Effector memory CD8-positive, alpha-beta T cell (primary cell): ENCODE measurements around the gene NYAP1.

Source experiments
- ATAC-seq: fragments of 150-1000 bp; cut with Tn5 transposase; replicated peaks from 2 replicates; pipeline ENCODE4 v1.10.0; 2021; ENCODE audit warnings: mild to moderate bottlenecking, moderate library complexity
- DNase-seq, 3 experiments: peaks; one replicate each; pipeline ENCODE4 v3.0.0; 2021
- H3K27ac Mint-ChIP-seq, 2 donors: one replicate each; pipeline ENCODE4 v1.8.0; 2022; ENCODE audit warnings: mild to moderate bottlenecking in 2 of 2, mixed read lengths in 2 of 2, moderate library complexity in 2 of 2
- H3K27me3 Mint-ChIP-seq, 2 donors: one replicate each; pipeline ENCODE4 v1.8.0; 2022; ENCODE audit warnings: mixed read lengths in 2 of 2
- H3K36me3 Mint-ChIP-seq: one replicate; pipeline ENCODE4 v1.8.0; 2022; ENCODE audit warnings: mild to moderate bottlenecking, moderate library complexity, mixed read lengths; ENCODE audit not compliant: insufficient read depth
- H3K4me1 Mint-ChIP-seq, 2 donors: one replicate each; pipeline ENCODE4 v1.8.0; 2022; ENCODE audit warnings: low read depth in 2 of 2, mixed read lengths in 2 of 2
- H3K4me3 Mint-ChIP-seq, 2 donors: one replicate each; pipeline ENCODE4 v1.8.0; 2022; ENCODE audit warnings: mild to moderate bottlenecking in 2 of 2, mixed read lengths in 2 of 2, moderate library complexity in 2 of 2
- H3K9me3 Mint-ChIP-seq, 2 donors: one replicate each; pipeline ENCODE4 v1.8.0; 2022; ENCODE audit warnings: mixed read lengths in 2 of 2

NYAP1 gene

GRCh38 chr7:100467638-100468373, 15.9 kb upstream of the NYAP1 start:
- DNase-seq (no peak), ATAC-seq (no peak)
- no peaks in the 10 kb centered on the region for H3K9me3 Mint-ChIP-seq
- H3K27me3 Mint-ChIP-seq, result no peaks in the 10 kb centered on the region
- peaks cover 47% of the 10 kb centered on the region for H3K36me3 Mint-ChIP-seq
- peaks cover 8 to 14% of the 10 kb centered on the region in 2 donors for H3K4me1 Mint-ChIP-seq
- no peak overlapping the region for H3K4me3 Mint-ChIP-seq
- H3K27ac Mint-ChIP-seq, result peak overlapping the region; percentile 26 to 76

- Mint-ChIP-seq H3K27me3 (no peaks in the 10 kb centered on the region), H3K4me1 (peaks cover 22 to 26% of the 10 kb centered on the region in 2 donors), H3K4me3 (no peak overlapping the region), H3K36me3 (peaks cover 59% of the 10 kb centered on the region), H3K27ac (peak overlapping the region in 1 of 2 donors; percentile 86), H3K9me3 (no peaks in the 10 kb centered on the region)
- ATAC-seq (peak; percentile 93), DNase-seq (peak; percentile 81 to 84 (median 83))
Observed at GRCh38 chr7:100469227-100470044, 14.3 kb upstream of the NYAP1 start.

DNA sequence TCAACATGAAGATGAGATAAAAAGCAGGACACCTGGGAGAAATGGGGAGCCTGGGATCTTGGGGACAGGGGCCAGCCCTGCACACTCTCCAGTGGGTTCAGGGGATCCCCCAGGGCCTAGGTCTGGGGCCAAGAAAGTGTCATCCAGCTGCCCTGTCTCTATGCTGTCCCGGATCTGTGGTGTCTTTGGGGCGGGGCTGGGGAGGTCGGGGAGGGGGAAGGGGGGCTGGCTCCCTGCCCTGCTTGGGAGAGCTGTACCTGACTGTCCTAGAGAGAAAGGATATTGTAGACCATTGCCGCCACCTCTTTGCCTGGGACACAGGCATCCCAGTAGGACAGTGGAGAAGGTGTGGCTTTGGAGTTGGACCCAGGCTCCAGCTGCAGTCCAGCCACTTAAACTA, 12.7 kb upstream of the NYAP1 start:
- H3K9me3 Mint-ChIP-seq, result no peaks in the 10 kb centered on the region
- no peaks in the 10 kb centered on the region for H3K27me3 Mint-ChIP-seq
- H3K36me3 Mint-ChIP-seq, result peaks cover 65% of the 10 kb centered on the region
- DNase-seq, result no peak
- no peak overlapping the region for H3K27ac Mint-ChIP-seq
- H3K4me3 Mint-ChIP-seq, result no peak overlapping the region
- peaks cover 33 to 36% of the 10 kb centered on the region in 2 donors for H3K4me1 Mint-ChIP-seq
- ATAC-seq, result no peak

DNA sequence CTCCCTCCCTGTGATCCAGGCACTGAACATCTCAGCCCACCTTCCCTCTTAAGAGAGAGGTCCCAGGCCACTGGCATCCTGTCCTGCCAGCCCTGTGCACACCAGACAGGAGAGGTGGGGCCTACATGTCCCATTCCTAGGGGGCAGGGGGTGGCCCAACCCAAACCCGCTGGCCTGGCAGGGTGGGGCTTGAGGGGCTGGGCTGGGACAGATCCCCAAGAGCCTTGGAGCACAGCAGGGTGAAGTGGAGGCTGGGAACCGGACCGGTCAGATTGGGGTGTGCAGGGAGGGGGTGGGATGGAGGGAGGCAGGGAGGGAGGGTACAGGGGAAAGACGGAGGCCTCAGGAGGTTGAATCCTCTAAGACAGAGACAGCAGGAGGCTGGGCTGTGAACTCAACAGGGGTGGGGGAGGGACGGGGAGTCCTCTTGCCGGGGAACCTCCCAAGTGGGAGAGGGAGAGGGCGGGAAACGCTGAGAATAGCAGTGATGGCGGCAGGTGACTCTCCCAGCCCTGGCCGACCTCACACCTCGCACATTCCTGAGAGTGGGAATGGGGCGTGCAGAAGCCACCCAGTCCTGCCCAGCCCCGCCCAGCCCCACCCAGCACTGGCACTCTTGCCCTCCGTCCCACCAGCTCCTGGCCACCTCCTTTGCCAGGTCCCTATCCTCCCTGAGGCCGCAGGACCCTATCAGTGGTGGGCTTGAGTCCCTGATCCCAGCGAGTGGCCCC, 11.4 kb upstream of the NYAP1 start:
- Mint-ChIP-seq H3K27me3 (no peaks in the 10 kb centered on the region), H3K4me3 (no peak overlapping the region), H3K27ac (peak overlapping the region; percentile 56 to 62), H3K36me3 (peaks cover 68% of the 10 kb centered on the region), H3K4me1 (peaks cover 45 to 47% of the 10 kb centered on the region in 2 donors), H3K9me3 (no peaks in the 10 kb centered on the region)
- ATAC-seq (no peak), DNase-seq (no peak)

GRCh38 chr7:100472854-100473499, 10.8 kb upstream of the NYAP1 start:
- H3K4me1 Mint-ChIP-seq, result peaks cover 46 to 48% of the 10 kb centered on the region in 2 donors
- peaks cover 69% of the 10 kb centered on the region for H3K36me3 Mint-ChIP-seq
- no peaks in the 10 kb centered on the region for H3K27me3 Mint-ChIP-seq
- peak overlapping the region; percentile 8 to 76 for H3K27ac Mint-ChIP-seq
- no peaks in the 10 kb centered on the region for H3K9me3 Mint-ChIP-seq
- no peak for ATAC-seq
- H3K4me3 Mint-ChIP-seq, result no peak overlapping the region
- DNase-seq, result no peak

DNA sequence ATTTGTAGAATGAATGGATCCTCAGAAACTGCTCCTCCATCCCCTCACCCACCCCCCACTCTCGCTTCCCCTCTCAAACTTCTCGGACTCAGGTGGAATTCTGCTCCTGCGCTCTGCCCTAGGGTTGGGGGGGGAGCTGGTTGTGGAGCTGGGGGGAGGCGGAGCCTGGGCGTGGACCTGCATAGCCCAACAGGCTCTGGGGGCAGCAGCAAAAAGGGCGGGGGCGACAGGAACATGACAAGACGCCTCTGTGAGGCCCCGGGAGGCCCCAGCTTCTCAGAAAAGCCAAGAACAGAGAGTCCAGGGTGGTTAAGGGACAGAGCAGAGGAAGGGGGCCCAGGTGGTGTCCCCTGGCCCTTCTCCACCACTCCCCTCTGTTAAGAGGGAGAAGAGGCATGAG, 8.2 kb upstream of the NYAP1 start:
- no peaks in the 10 kb centered on the region for H3K27me3 Mint-ChIP-seq
- H3K4me3 Mint-ChIP-seq, result peak overlapping the region; percentile 82 to 83
- DNase-seq (no peak), ATAC-seq (no peak)
- H3K36me3 Mint-ChIP-seq, result peaks cover 68% of the 10 kb centered on the region
- peaks cover 41 to 48% of the 10 kb centered on the region in 2 donors for H3K4me1 Mint-ChIP-seq
- peak overlapping the region; percentile 81 to 92 for H3K27ac Mint-ChIP-seq
- H3K9me3 Mint-ChIP-seq, result no peaks in the 10 kb centered on the region

DNA sequence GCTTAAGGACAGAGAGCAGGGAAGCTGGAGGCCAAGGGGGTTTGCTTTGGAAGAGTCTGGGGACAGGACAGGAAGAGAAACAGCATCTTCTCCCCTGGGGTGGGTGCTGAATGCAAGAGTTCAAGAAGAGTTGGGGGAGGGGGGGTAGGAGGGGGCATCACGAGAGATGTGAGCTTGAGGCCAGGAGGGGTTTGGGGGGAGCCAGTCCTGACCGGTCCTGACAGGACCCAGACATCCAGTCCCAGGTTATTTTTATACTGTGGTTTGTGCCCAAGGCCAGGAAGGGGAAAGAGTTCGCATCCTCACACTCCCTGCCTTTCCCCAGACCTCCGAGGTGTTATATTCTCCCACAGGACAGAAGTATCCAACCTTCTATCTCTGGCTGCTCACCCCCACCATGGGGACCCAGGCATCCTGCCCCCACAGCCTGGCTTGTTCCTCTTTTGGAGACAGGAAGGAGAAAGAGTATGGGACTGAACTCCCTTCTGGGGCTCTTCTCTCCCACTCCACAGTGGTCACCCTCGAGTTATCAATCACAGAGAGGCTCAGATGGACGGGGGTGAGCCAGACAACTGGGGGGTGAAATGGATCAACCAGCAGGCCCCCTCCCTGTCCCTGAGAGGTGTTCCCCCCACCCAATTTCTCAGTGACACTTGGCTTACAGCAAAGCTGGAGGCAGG, 7.5 kb upstream of the NYAP1 start:
- peak overlapping the region; percentile 82 to 83 for H3K4me3 Mint-ChIP-seq
- peaks cover 41 to 46% of the 10 kb centered on the region in 2 donors for H3K4me1 Mint-ChIP-seq
- ATAC-seq (no peak), DNase-seq (no peak)
- peaks cover 67% of the 10 kb centered on the region for H3K36me3 Mint-ChIP-seq
- H3K27me3 Mint-ChIP-seq, result no peaks in the 10 kb centered on the region
- H3K27ac Mint-ChIP-seq, result peak overlapping the region; percentile 81 to 92
- H3K9me3 Mint-ChIP-seq, result no peaks in the 10 kb centered on the region

GRCh38 chr7:100476903-100477870, 6.5 kb upstream of the NYAP1 start:
- H3K36me3 Mint-ChIP-seq, result peaks cover 62% of the 10 kb centered on the region
- ATAC-seq (no peak), DNase-seq (peak; percentile 40 to 46 (median 42))
- no peaks in the 10 kb centered on the region for H3K9me3 Mint-ChIP-seq
- no peaks in the 10 kb centered on the region for H3K27me3 Mint-ChIP-seq
- H3K4me3 Mint-ChIP-seq, result peak overlapping the region; percentile 82 to 83
- peaks cover 38 to 46% of the 10 kb centered on the region in 2 donors for H3K4me1 Mint-ChIP-seq
- H3K27ac Mint-ChIP-seq, result peak overlapping the region; percentile 81 to 92

- DNase-seq, result no peak
- ATAC-seq, result no peak
- Mint-ChIP-seq H3K27me3 (no peaks in the 10 kb centered on the region), H3K9me3 (no peaks in the 10 kb centered on the region), H3K36me3 (peaks cover 59% of the 10 kb centered on the region), H3K27ac (peak overlapping the region; percentile 81 to 92), H3K4me3 (peak overlapping the region; percentile 82 to 83), H3K4me1 (peaks cover 42 to 50% of the 10 kb centered on the region in 2 donors)
Observed at GRCh38 chr7:100477871-100478267, 5.9 kb upstream of the NYAP1 start.

- no peaks in the 10 kb centered on the region for H3K9me3 Mint-ChIP-seq
- peak; percentile 90 to 92 (median 90) for DNase-seq
- H3K27me3 Mint-ChIP-seq, result no peaks in the 10 kb centered on the region
- H3K27ac Mint-ChIP-seq, result peak within 1 kb of the TSS; percentile 81 to 92
- peaks cover 46% of the 10 kb centered on the region for H3K36me3 Mint-ChIP-seq
- peaks cover 32 to 42% of the 10 kb centered on the region in 2 donors for H3K4me1 Mint-ChIP-seq
- peak within 1 kb of the TSS; percentile 82 to 83 for H3K4me3 Mint-ChIP-seq
- ATAC-seq, result peak; percentile 74
Observed at GRCh38 chr7:100478958-100479660, 4.6 kb upstream of the NYAP1 start, which contains the start of gene TSC22D4. Gene TSC22D4, minus strand, starts transcription at chr7:100479214. Its CDS starts 1,176 bp downstream, at chr7:100478038.

GRCh38 chr7:100481466-100481865, 2.3 kb upstream of the NYAP1 start:
- DNase-seq (no peak), ATAC-seq (no peak)
- Mint-ChIP-seq H3K27ac (peak overlapping the region in 1 of 2 donors; percentile 35), H3K36me3 (peaks cover 25% of the 10 kb centered on the region), H3K4me1 (peaks cover 19 to 31% of the 10 kb centered on the region in 2 donors), H3K9me3 (no peaks in the 10 kb centered on the region), H3K27me3 (no peaks in the 10 kb centered on the region), H3K4me3 (peak overlapping the region; percentile 4 to 42)
